ENCODE data around the gene ADAM8.

Gene ADAM8

GRCh38 chr10:133254421-133255120, 22.1 kb downstream of the ADAM8 start:
- Histone ChIP-seq H3K27me3 (ENCODE audit: low read depth, low read length) (no peaks in the 10 kb centered on the region), H3K4me3 (ENCODE audit: low read depth in 1 of 2, low read length in 2 of 2) (no peak overlapping the region), H3K4me1 (ENCODE audit: control insufficient read depth in 1 of 2, insufficient read depth in 2 of 2, low read length in 2 of 2) (peaks cover 4 to 10% of the 10 kb centered on the region in 2 donors), H3K9me3 (ENCODE audit: control insufficient read depth in 1 of 2, low read length in 2 of 2) (no peaks in the 10 kb centered on the region), H3K36me3 (ENCODE audit: control insufficient read depth in 1 of 2, insufficient read depth in 2 of 2, low read length in 2 of 2) (no peaks in the 10 kb centered on the region), H3K27ac (ENCODE audit: low read length) (no peak overlapping the region)

- H3K27ac ChIP-seq (ENCODE audit: low read length): no peak overlapping the region
- no peak overlapping the region for H3K4me3 ChIP-seq (ENCODE audit: low read depth in 1 of 2, low read length in 2 of 2)
- peaks cover 0 to 7% of the 10 kb centered on the region in 2 donors for H3K4me1 ChIP-seq (ENCODE audit: control insufficient read depth in 1 of 2, insufficient read depth in 2 of 2, low read length in 2 of 2)
- no peaks in the 10 kb centered on the region for H3K27me3 ChIP-seq (ENCODE audit: low read depth, low read length)
- H3K9me3 ChIP-seq (ENCODE audit: control insufficient read depth in 1 of 2, low read length in 2 of 2): no peaks in the 10 kb centered on the region
- no peaks in the 10 kb centered on the region for H3K36me3 ChIP-seq (ENCODE audit: control insufficient read depth in 1 of 2, insufficient read depth in 2 of 2, low read length in 2 of 2)
Measured at GRCh38 chr10:133253361-133253955, 23.2 kb downstream of the ADAM8 start.

- Histone ChIP-seq H3K4me3 (ENCODE audit: low read depth in 1 of 2, low read length in 2 of 2) (no peak overlapping the region), H3K36me3 (ENCODE audit: control insufficient read depth in 1 of 2, insufficient read depth in 2 of 2, low read length in 2 of 2) (no peaks in the 10 kb centered on the region), H3K4me1 (ENCODE audit: control insufficient read depth in 1 of 2, insufficient read depth in 2 of 2, low read length in 2 of 2) (no peaks in the 10 kb centered on the region), H3K27ac (ENCODE audit: low read length) (no peak overlapping the region), H3K27me3 (ENCODE audit: low read depth, low read length) (peaks cover 1% of the 10 kb centered on the region), H3K9me3 (ENCODE audit: control insufficient read depth in 1 of 2, low read length in 2 of 2) (no peaks in the 10 kb centered on the region)
Measured at GRCh38 chr10:133252223-133252552, 24.5 kb downstream of the ADAM8 start.

GRCh38 chr10:133251388-133252222, 25.1 kb downstream of the ADAM8 start:
- Histone ChIP-seq H3K27me3 (ENCODE audit: low read depth, low read length) (peaks cover 4% of the 10 kb centered on the region), H3K36me3 (ENCODE audit: control insufficient read depth in 1 of 2, insufficient read depth in 2 of 2, low read length in 2 of 2) (no peaks in the 10 kb centered on the region)

GRCh38 chr10:133249975-133250754, 26.5 kb downstream of the ADAM8 start:
- Histone ChIP-seq H3K4me3 (ENCODE audit: low read depth in 1 of 2, low read length in 2 of 2) (no peak overlapping the region), H3K27me3 (ENCODE audit: low read depth, low read length) (peaks cover 12% of the 10 kb centered on the region), H3K36me3 (ENCODE audit: control insufficient read depth in 1 of 2, insufficient read depth in 2 of 2, low read length in 2 of 2) (no peaks in the 10 kb centered on the region), H3K4me1 (ENCODE audit: control insufficient read depth in 1 of 2, insufficient read depth in 2 of 2, low read length in 2 of 2) (no peaks in the 10 kb centered on the region), H3K9me3 (ENCODE audit: control insufficient read depth in 1 of 2, low read length in 2 of 2) (no peaks in the 10 kb centered on the region), H3K27ac (ENCODE audit: low read length) (no peak overlapping the region)

More at GRCh38 chr10:133251388-133252222, 25.1 kb downstream of the ADAM8 start:
- no peaks in the 10 kb centered on the region for H3K4me1 ChIP-seq (ENCODE audit: control insufficient read depth in 1 of 2, insufficient read depth in 2 of 2, low read length in 2 of 2)
- H3K27ac ChIP-seq (ENCODE audit: low read length): no peak overlapping the region
- no peak overlapping the region for H3K4me3 ChIP-seq (ENCODE audit: low read depth in 1 of 2, low read length in 2 of 2)
- no peaks in the 10 kb centered on the region for H3K9me3 ChIP-seq (ENCODE audit: control insufficient read depth in 1 of 2, low read length in 2 of 2)

GRCh38 chr10:133249094-133249780, 27.4 kb downstream of the ADAM8 start:
- peaks cover 17% of the 10 kb centered on the region for H3K27me3 ChIP-seq (ENCODE audit: low read depth, low read length)
- H3K36me3 ChIP-seq (ENCODE audit: control insufficient read depth in 1 of 2, insufficient read depth in 2 of 2, low read length in 2 of 2): no peaks in the 10 kb centered on the region
- H3K4me3 ChIP-seq (ENCODE audit: low read depth in 1 of 2, low read length in 2 of 2): no peak overlapping the region
- H3K27ac ChIP-seq (ENCODE audit: low read length): no peak overlapping the region
- H3K9me3 ChIP-seq (ENCODE audit: control insufficient read depth in 1 of 2, low read length in 2 of 2): no peaks in the 10 kb centered on the region
- H3K4me1 ChIP-seq (ENCODE audit: control insufficient read depth in 1 of 2, insufficient read depth in 2 of 2, low read length in 2 of 2): no peaks in the 10 kb centered on the region

- H3K4me3 ChIP-seq (ENCODE audit: low read depth in 1 of 2, low read length in 2 of 2): no peak overlapping the region
- no peaks in the 10 kb centered on the region for H3K4me1 ChIP-seq (ENCODE audit: control insufficient read depth in 1 of 2, insufficient read depth in 2 of 2, low read length in 2 of 2)
- H3K27ac ChIP-seq (ENCODE audit: low read length): no peak overlapping the region
- no peaks in the 10 kb centered on the region for H3K36me3 ChIP-seq (ENCODE audit: control insufficient read depth in 1 of 2, insufficient read depth in 2 of 2, low read length in 2 of 2)
- H3K9me3 ChIP-seq (ENCODE audit: control insufficient read depth in 1 of 2, low read length in 2 of 2): no peaks in the 10 kb centered on the region
- H3K27me3 ChIP-seq (ENCODE audit: low read depth, low read length): peaks cover 17% of the 10 kb centered on the region
Measured at GRCh38 chr10:133248334-133248715, 28.3 kb downstream of the ADAM8 start.

GRCh38 chr10:133247681-133248333, 28.9 kb downstream of the ADAM8 start:
- Histone ChIP-seq H3K4me3 (ENCODE audit: low read depth in 1 of 2, low read length in 2 of 2) (no peak overlapping the region), H3K4me1 (ENCODE audit: control insufficient read depth in 1 of 2, insufficient read depth in 2 of 2, low read length in 2 of 2) (no peaks in the 10 kb centered on the region), H3K9me3 (ENCODE audit: control insufficient read depth in 1 of 2, low read length in 2 of 2) (no peaks in the 10 kb centered on the region), H3K36me3 (ENCODE audit: control insufficient read depth in 1 of 2, insufficient read depth in 2 of 2, low read length in 2 of 2) (no peaks in the 10 kb centered on the region), H3K27ac (ENCODE audit: low read length) (no peak overlapping the region), H3K27me3 (ENCODE audit: low read depth, low read length) (peaks cover 17% of the 10 kb centered on the region)

GRCh38 chr10:133246236-133246626, 30.4 kb downstream of the ADAM8 start:
- H3K27me3 ChIP-seq (ENCODE audit: low read depth, low read length): peaks cover 17% of the 10 kb centered on the region
- H3K27ac ChIP-seq (ENCODE audit: low read length): no peak overlapping the region
- H3K9me3 ChIP-seq (ENCODE audit: control insufficient read depth in 1 of 2, low read length in 2 of 2): no peaks in the 10 kb centered on the region
- no peak overlapping the region for H3K4me3 ChIP-seq (ENCODE audit: low read depth in 1 of 2, low read length in 2 of 2)
- H3K36me3 ChIP-seq (ENCODE audit: control insufficient read depth in 1 of 2, insufficient read depth in 2 of 2, low read length in 2 of 2): no peaks in the 10 kb centered on the region
- no peaks in the 10 kb centered on the region for H3K4me1 ChIP-seq (ENCODE audit: control insufficient read depth in 1 of 2, insufficient read depth in 2 of 2, low read length in 2 of 2)

- Histone ChIP-seq H3K9me3 (ENCODE audit: control insufficient read depth in 1 of 2, low read length in 2 of 2) (no peaks in the 10 kb centered on the region), H3K27me3 (ENCODE audit: low read depth, low read length) (peaks cover 17% of the 10 kb centered on the region), H3K36me3 (ENCODE audit: control insufficient read depth in 1 of 2, insufficient read depth in 2 of 2, low read length in 2 of 2) (no peaks in the 10 kb centered on the region), H3K4me3 (ENCODE audit: low read depth in 1 of 2, low read length in 2 of 2) (no peak overlapping the region), H3K4me1 (ENCODE audit: control insufficient read depth in 1 of 2, insufficient read depth in 2 of 2, low read length in 2 of 2) (no peaks in the 10 kb centered on the region), H3K27ac (ENCODE audit: low read length) (no peak overlapping the region)
Measured at GRCh38 chr10:133245439-133246235, 31.0 kb downstream of the ADAM8 start.
